ENCODE data around the gene GDF7.

Gene GDF7

GRCh38 chr2:20622731-20623130 is 44.2 kb upstream of the GDF7 start:
- no peak overlapping the region for H3K4me3 ChIP-seq (ENCODE audit: low read length)
- no peak for DNase-seq (ENCODE audit: low read depth, low spot score)
- H3K27me3 ChIP-seq (ENCODE audit: control insufficient read depth, insufficient read depth, low read length): no peaks in the 10 kb centered on the region
- no peak overlapping the region for H3K27ac ChIP-seq (ENCODE audit: low read length)
- H3K36me3 ChIP-seq (ENCODE audit: control insufficient read depth, insufficient read depth, low read length): no peaks in the 10 kb centered on the region
- no peaks in the 10 kb centered on the region for H3K9me3 ChIP-seq (ENCODE audit: control insufficient read depth, insufficient read depth, low read length)
- no peaks in the 10 kb centered on the region for H3K4me1 ChIP-seq (ENCODE audit: control insufficient read depth, insufficient read depth, low read length)
- WGBS (ENCODE audit: insufficient coverage, insufficient read length): no CpG with 5 or more reads among the region's 10 CpGs

- DNase-seq (ENCODE audit: low read depth, low spot score): no peak
- WGBS (ENCODE audit: insufficient coverage, insufficient read length): no CpG with 5 or more reads among the region's 10 CpGs
- Histone ChIP-seq H3K36me3 (ENCODE audit: control insufficient read depth, insufficient read depth, low read length) (no peaks in the 10 kb centered on the region), H3K27ac (ENCODE audit: low read length) (no peak overlapping the region), H3K4me1 (ENCODE audit: control insufficient read depth, insufficient read depth, low read length) (no peaks in the 10 kb centered on the region), H3K27me3 (ENCODE audit: control insufficient read depth, insufficient read depth, low read length) (no peaks in the 10 kb centered on the region), H3K9me3 (ENCODE audit: control insufficient read depth, insufficient read depth, low read length) (no peaks in the 10 kb centered on the region), H3K4me3 (ENCODE audit: low read length) (no peak overlapping the region)
These were observed 43.7 kb upstream of the GDF7 start for GRCh38 chr2:20623241-20623640.

GRCh38 chr2:20623741-20624155 is 43.2 kb upstream of the GDF7 start:
- no peaks in the 10 kb centered on the region for H3K27me3 ChIP-seq (ENCODE audit: control insufficient read depth, insufficient read depth, low read length)
- no peaks in the 10 kb centered on the region for H3K4me1 ChIP-seq (ENCODE audit: control insufficient read depth, insufficient read depth, low read length)
- H3K36me3 ChIP-seq (ENCODE audit: control insufficient read depth, insufficient read depth, low read length): no peaks in the 10 kb centered on the region
- no peaks in the 10 kb centered on the region for H3K9me3 ChIP-seq (ENCODE audit: control insufficient read depth, insufficient read depth, low read length)
- no peak overlapping the region for H3K27ac ChIP-seq (ENCODE audit: low read length)
- no peak for DNase-seq (ENCODE audit: low read depth, low spot score)
- no peak overlapping the region for H3K4me3 ChIP-seq (ENCODE audit: low read length)
- no CpG with 5 or more reads among the region's 7 CpGs for WGBS (ENCODE audit: insufficient coverage, insufficient read length)

- Histone ChIP-seq H3K36me3 (ENCODE audit: control insufficient read depth, insufficient read depth, low read length) (no peaks in the 10 kb centered on the region), H3K4me1 (ENCODE audit: control insufficient read depth, insufficient read depth, low read length) (no peaks in the 10 kb centered on the region), H3K9me3 (ENCODE audit: control insufficient read depth, insufficient read depth, low read length) (no peaks in the 10 kb centered on the region), H3K4me3 (ENCODE audit: low read length) (no peak overlapping the region), H3K27ac (ENCODE audit: low read length) (no peak overlapping the region), H3K27me3 (ENCODE audit: control insufficient read depth, insufficient read depth, low read length) (no peaks in the 10 kb centered on the region)
- no peak for DNase-seq (ENCODE audit: low read depth, low spot score)
- no CpG with 5 or more reads among the region's 20 CpGs for WGBS (ENCODE audit: insufficient coverage, insufficient read length)
These were observed 42.6 kb upstream of the GDF7 start for GRCh38 chr2:20624156-20624883.

GRCh38 chr2:20624884-20625485 is 42.0 kb upstream of the GDF7 start:
- H3K27ac ChIP-seq (ENCODE audit: low read length): no peak overlapping the region
- H3K4me3 ChIP-seq (ENCODE audit: low read length): no peak overlapping the region
- DNase-seq (ENCODE audit: low read depth, low spot score): no peak
- no peaks in the 10 kb centered on the region; the same call in 1 of the 2 replicates for H3K4me1 ChIP-seq (ENCODE audit: control insufficient read depth, insufficient read depth, low read length)
- no CpG with 5 or more reads among the region's 11 CpGs for whole genome bisulfite sequencing (ENCODE audit: insufficient coverage, insufficient read length)
- no peaks in the 10 kb centered on the region for H3K36me3 ChIP-seq (ENCODE audit: control insufficient read depth, insufficient read depth, low read length)
- no peaks in the 10 kb centered on the region for H3K27me3 ChIP-seq (ENCODE audit: control insufficient read depth, insufficient read depth, low read length)
- H3K9me3 ChIP-seq (ENCODE audit: control insufficient read depth, insufficient read depth, low read length): no peaks in the 10 kb centered on the region

GRCh38 chr2:20625491-20626391 is 41.2 kb upstream of the GDF7 start:
- Histone ChIP-seq H3K27me3 (ENCODE audit: control insufficient read depth, insufficient read depth, low read length) (no peaks in the 10 kb centered on the region), H3K4me1 (ENCODE audit: control insufficient read depth, insufficient read depth, low read length) (no peaks in the 10 kb centered on the region; the same call in 1 of the 2 replicates), H3K9me3 (ENCODE audit: control insufficient read depth, insufficient read depth, low read length) (no peaks in the 10 kb centered on the region), H3K4me3 (ENCODE audit: low read length) (no peak overlapping the region), H3K27ac (ENCODE audit: low read length) (no peak overlapping the region), H3K36me3 (ENCODE audit: control insufficient read depth, insufficient read depth, low read length) (no peaks in the 10 kb centered on the region)
- no CpG with 5 or more reads among the region's 19 CpGs for WGBS (ENCODE audit: insufficient coverage, insufficient read length)
- no peak for DNase-seq (ENCODE audit: low read depth, low spot score)

GRCh38 chr2:20626392-20626697 is 40.6 kb upstream of the GDF7 start:
- DNase-seq (ENCODE audit: low read depth, low spot score): no peak
- WGBS (ENCODE audit: insufficient coverage, insufficient read length): no CpG with 5 or more reads among the region's 2 CpGs
- no peaks in the 10 kb centered on the region; the same call in 1 of the 2 replicates for H3K4me1 ChIP-seq (ENCODE audit: control insufficient read depth, insufficient read depth, low read length)
- H3K27ac ChIP-seq (ENCODE audit: low read length): no peak overlapping the region
- H3K9me3 ChIP-seq (ENCODE audit: control insufficient read depth, insufficient read depth, low read length): no peaks in the 10 kb centered on the region
- no peak overlapping the region for H3K4me3 ChIP-seq (ENCODE audit: low read length)
- H3K27me3 ChIP-seq (ENCODE audit: control insufficient read depth, insufficient read depth, low read length): no peaks in the 10 kb centered on the region
- H3K36me3 ChIP-seq (ENCODE audit: control insufficient read depth, insufficient read depth, low read length): no peaks in the 10 kb centered on the region

GRCh38 chr2:20626698-20627513 is 40.0 kb upstream of the GDF7 start:
- no peaks in the 10 kb centered on the region for H3K36me3 ChIP-seq (ENCODE audit: control insufficient read depth, insufficient read depth, low read length)
- WGBS (ENCODE audit: insufficient coverage, insufficient read length): no CpG with 5 or more reads among the region's 20 CpGs
- no peak overlapping the region for H3K4me3 ChIP-seq (ENCODE audit: low read length)
- no peak overlapping the region for H3K27ac ChIP-seq (ENCODE audit: low read length)
- no peaks in the 10 kb centered on the region for H3K9me3 ChIP-seq (ENCODE audit: control insufficient read depth, insufficient read depth, low read length)
- no peak for DNase-seq (ENCODE audit: low read depth, low spot score)
- no peaks in the 10 kb centered on the region for H3K27me3 ChIP-seq (ENCODE audit: control insufficient read depth, insufficient read depth, low read length)
- no peaks in the 10 kb centered on the region; the same call in 1 of the 2 replicates for H3K4me1 ChIP-seq (ENCODE audit: control insufficient read depth, insufficient read depth, low read length)

GRCh38 chr2:20627712-20628380 is 39.1 kb upstream of the GDF7 start:
- no CpG with 5 or more reads among the region's 16 CpGs for WGBS (ENCODE audit: insufficient coverage, insufficient read length)
- Histone ChIP-seq H3K27me3 (ENCODE audit: control insufficient read depth, insufficient read depth, low read length) (no peaks in the 10 kb centered on the region), H3K4me1 (ENCODE audit: control insufficient read depth, insufficient read depth, low read length) (no peaks in the 10 kb centered on the region; the same call in 1 of the 2 replicates), H3K36me3 (ENCODE audit: control insufficient read depth, insufficient read depth, low read length) (no peaks in the 10 kb centered on the region), H3K9me3 (ENCODE audit: control insufficient read depth, insufficient read depth, low read length) (no peaks in the 10 kb centered on the region), H3K27ac (ENCODE audit: low read length) (no peak overlapping the region), H3K4me3 (ENCODE audit: low read length) (no peak overlapping the region)
- DNase-seq (ENCODE audit: low read depth, low spot score): no peak
